H1 (cell line): ENCODE data around the gene MEGF11.

Experiments
- EZH2 ChIP-seq: fragments of 200-600 bp; sonication (generic); IDR thresholded peaks from 2 replicates; pipeline ENCODE4 v1.7.1; 2012; ENCODE audit warnings: low read depth, mild to moderate bottlenecking, moderate library complexity, low read length, inconsistent platforms; ENCODE audit not compliant: severe bottlenecking
- TAF1 ChIP-seq: IDR thresholded peaks from 2 replicates; pipeline ENCODE4 v1.6.1; 2011; ENCODE audit warnings: mild to moderate bottlenecking, low read depth, low read length

DNA sequence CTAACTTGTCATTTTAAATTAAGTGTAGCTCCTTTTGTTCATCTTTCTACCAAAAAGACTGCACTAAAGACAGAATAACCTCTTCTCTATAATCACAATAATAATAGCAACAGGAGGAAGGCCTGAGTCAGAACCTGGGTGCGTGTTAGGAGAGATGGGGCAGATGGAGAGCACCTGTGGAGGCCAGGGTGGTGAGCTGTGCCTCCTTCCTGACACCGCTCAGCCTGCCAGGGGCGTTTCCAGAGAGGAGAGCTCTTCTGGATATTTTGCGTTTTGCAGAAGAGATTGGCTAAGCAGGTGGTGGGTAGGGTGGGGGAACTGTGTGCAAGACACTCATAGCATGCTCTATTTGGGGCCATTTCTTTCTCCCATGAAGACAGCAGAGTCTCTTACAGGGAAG, 83.5 kb downstream of the MEGF11 start:
- TF ChIP-seq TAF1 (no peak), EZH2 (no peak)
